Activated CD8-positive, alpha-beta T cell treated with anti-CD3 and anti-CD28 coated beads for 36 hours (primary cell): ENCODE data around the gene SULT1B1. TPM values are rescaled to one million over a fixed set of nuclear protein-coding genes. Genes with fewer than 3 reads are reported as not detected.

ENCODE experiments used
- ATAC-seq: fragments of 200-7000 bp; cut with Tn5 transposase; one replicate; pipeline ENCODE4 v1.10.0; 2021; ENCODE audit warnings: mild to moderate bottlenecking, moderate library complexity
- CTCF ChIA-PET: fragments of 350-600 bp; sonication (Branson Sonifier 250); formaldehyde crosslinking; loops from one replicate; lab custom pipeline; 2021; ENCODE audit warnings: antibody characterized with exemption; lab: Charles Lee
- POLR2A ChIA-PET: fragments of 350-600 bp; sonication (Branson Sonifier 250); formaldehyde crosslinking; loops from one replicate; lab custom pipeline; 2021; ENCODE audit warnings: antibody characterized with exemption; lab: Charles Lee
- DNase-seq: peaks from one replicate; pipeline ENCODE4 v3.0.0-alpha.2; 2020
- H3K27ac Mint-ChIP-seq: one replicate; pipeline ENCODE4 v1.8.0; 2021; ENCODE audit warnings: mild to moderate bottlenecking, mixed read lengths
- H3K27me3 Mint-ChIP-seq: one replicate; pipeline ENCODE4 v1.8.0; 2021; ENCODE audit warnings: mixed read lengths
- H3K36me3 Mint-ChIP-seq: one replicate; pipeline ENCODE4 v1.8.0; 2021; ENCODE audit warnings: low read depth, mixed read lengths
- H3K4me1 Mint-ChIP-seq: one replicate; pipeline ENCODE4 v1.8.0; 2021; ENCODE audit warnings: low read depth, mixed read lengths
- H3K4me3 Mint-ChIP-seq: one replicate; pipeline ENCODE4 v1.8.0; 2021; ENCODE audit warnings: mild to moderate bottlenecking, moderate library complexity, mixed read lengths
- H3K9me3 Mint-ChIP-seq: one replicate; pipeline ENCODE4 v1.8.0; 2021; ENCODE audit warnings: mixed read lengths
- intact Hi-C: fragments of 100-400 bp; cut with micrococcal nuclease; formaldehyde crosslinking; loops from one replicate; pipeline ENCODE4 v1.10.0; 2022
- total RNA-seq, 2 experiments: library from RNA; stranded (reverse); gene quantifications; one replicate each; pipeline ENCODE4 v1.2.3, GENCODE V29; 2021
- TF ChIP-seq, protein P1 (sequence below): fragments of 200-600 bp; IDR thresholded peaks from one replicate; pipeline ENCODE4 v1.8.0; 2022; ENCODE audit warnings: antibody characterized with exemption, mild to moderate bottlenecking

Gene SULT1B1
- total RNA-seq, 2 experiments from 2014 or later, result 1.1 to 2.2 TPM

DNA sequence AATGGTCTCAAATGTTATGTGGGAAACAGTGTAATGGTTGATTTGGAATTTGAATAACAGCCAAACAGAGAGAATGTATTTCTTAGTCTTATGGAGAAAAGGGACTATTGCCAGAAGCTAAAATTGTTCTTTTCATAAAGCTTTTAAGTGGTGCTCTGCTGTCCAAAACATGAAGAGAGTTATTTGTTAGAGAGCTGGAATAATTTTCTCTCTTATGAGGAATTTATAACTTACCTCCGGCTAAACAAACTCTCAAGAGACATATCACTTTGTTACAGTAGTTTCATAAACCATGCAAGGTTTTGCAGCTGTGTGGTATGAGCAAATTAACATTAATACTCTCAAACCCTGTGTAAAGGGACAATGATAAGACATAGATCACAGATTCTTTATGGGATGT is 28.6 kb downstream of the SULT1B1 start:
- DNase-seq (no peak), ATAC-seq (no peak)
- Mint-ChIP-seq H3K9me3 (no peaks in the 10 kb centered on the region), H3K4me1 (no peaks in the 10 kb centered on the region), H3K27ac (no peak overlapping the region), H3K4me3 (no peak overlapping the region), H3K36me3 (no peaks in the 10 kb centered on the region), H3K27me3 (no peaks in the 10 kb centered on the region)
- intact Hi-C loops, result no loop called here
- TF ChIP-seq, protein P1, sequence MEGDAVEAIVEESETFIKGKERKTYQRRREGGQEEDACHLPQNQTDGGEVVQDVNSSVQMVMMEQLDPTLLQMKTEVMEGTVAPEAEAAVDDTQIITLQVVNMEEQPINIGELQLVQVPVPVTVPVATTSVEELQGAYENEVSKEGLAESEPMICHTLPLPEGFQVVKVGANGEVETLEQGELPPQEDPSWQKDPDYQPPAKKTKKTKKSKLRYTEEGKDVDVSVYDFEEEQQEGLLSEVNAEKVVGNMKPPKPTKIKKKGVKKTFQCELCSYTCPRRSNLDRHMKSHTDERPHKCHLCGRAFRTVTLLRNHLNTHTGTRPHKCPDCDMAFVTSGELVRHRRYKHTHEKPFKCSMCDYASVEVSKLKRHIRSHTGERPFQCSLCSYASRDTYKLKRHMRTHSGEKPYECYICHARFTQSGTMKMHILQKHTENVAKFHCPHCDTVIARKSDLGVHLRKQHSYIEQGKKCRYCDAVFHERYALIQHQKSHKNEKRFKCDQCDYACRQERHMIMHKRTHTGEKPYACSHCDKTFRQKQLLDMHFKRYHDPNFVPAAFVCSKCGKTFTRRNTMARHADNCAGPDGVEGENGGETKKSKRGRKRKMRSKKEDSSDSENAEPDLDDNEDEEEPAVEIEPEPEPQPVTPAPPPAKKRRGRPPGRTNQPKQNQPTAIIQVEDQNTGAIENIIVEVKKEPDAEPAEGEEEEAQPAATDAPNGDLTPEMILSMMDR, result no peak
- ChIA-PET CTCF (no interaction called here), POLR2A (no interaction called here)

DNA sequence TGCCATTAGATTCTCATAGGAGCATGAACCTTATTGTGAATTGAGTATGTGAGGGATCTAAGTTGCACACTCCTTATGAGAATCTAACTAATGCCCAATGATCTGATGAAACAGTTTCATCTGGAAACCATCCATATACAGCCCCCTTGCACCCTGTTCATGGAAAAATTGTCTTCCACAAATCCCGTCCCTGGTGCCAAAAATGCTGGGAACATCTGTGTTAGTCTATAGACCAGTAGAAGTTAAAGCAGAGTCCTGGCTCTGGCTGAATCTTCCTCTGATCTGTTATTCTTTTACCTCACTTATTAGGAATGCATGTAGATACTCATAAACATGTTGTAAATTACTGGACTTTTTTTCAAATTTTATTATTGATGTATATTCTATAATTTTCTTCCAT is 29.2 kb downstream of the SULT1B1 start:
- DNase-seq (no peak), ATAC-seq (no peak)
- ChIA-PET POLR2A (no interaction called here), CTCF (no interaction called here)
- Mint-ChIP-seq H3K36me3 (no peaks in the 10 kb centered on the region), H3K27ac (no peak overlapping the region), H3K4me3 (no peak overlapping the region), H3K4me1 (peaks cover 3% of the 10 kb centered on the region), H3K9me3 (no peaks in the 10 kb centered on the region), H3K27me3 (no peaks in the 10 kb centered on the region)
- TF ChIP-seq, protein P1, result no peak
- intact Hi-C loops, result no loop called here

DNA sequence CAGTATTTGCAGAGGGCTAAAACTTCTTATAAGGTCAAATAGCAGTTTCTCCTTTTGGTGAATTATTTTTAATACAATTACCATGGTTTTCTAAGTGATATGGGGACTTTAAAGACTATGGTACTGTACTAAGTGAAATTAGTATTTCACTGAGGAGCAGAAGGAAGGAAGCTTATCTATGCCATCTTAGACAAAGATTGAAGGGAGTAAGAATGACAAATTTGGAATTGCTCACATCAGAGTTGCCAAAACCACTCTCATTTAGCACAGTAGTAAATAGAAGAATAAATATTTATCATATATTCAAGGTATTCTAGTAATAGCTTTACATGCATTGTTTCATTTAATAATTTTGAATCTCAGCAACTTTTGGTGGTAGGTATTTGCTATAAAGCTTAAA is 30.4 kb downstream of the SULT1B1 start:
- TF ChIP-seq, protein P1, result no peak
- Mint-ChIP-seq H3K4me1 (peaks cover 3% of the 10 kb centered on the region), H3K27ac (no peak overlapping the region), H3K36me3 (peaks cover 3% of the 10 kb centered on the region), H3K27me3 (no peaks in the 10 kb centered on the region), H3K9me3 (no peaks in the 10 kb centered on the region), H3K4me3 (no peak overlapping the region)
- DNase-seq (no peak), ATAC-seq (no peak)
- ChIA-PET CTCF (no interaction called here), POLR2A (no interaction called here)
- intact Hi-C loops, result no loop called here

DNA sequence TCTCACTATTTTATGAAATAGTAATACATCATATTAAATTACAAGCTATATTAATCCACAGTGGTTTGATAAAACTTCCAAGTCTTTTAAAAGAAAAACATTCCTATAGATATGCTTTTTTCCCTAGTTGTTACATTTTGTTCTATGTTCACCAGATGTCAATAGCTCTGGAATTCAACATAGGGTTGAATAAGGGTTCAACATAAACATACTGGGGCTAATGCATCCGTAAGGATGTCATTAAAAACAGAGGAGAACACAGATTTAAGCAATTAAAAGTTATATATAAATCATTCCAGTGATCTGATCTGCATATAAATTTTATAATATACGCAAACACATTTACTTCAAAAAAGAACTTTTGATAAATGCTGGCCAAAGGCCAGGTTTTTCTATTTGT is 32.5 kb downstream of the SULT1B1 start:
- Mint-ChIP-seq H3K4me3 (no peak overlapping the region), H3K4me1 (peaks cover 3% of the 10 kb centered on the region), H3K9me3 (no peaks in the 10 kb centered on the region), H3K27ac (no peak overlapping the region), H3K27me3 (no peaks in the 10 kb centered on the region), H3K36me3 (peaks cover 7% of the 10 kb centered on the region)
- ChIA-PET POLR2A (no interaction called here), CTCF (no interaction called here)
- intact Hi-C loops, result no loop called here
- ATAC-seq, result no peak
- TF ChIP-seq, protein P1, result no peak
- no peak for DNase-seq

DNA sequence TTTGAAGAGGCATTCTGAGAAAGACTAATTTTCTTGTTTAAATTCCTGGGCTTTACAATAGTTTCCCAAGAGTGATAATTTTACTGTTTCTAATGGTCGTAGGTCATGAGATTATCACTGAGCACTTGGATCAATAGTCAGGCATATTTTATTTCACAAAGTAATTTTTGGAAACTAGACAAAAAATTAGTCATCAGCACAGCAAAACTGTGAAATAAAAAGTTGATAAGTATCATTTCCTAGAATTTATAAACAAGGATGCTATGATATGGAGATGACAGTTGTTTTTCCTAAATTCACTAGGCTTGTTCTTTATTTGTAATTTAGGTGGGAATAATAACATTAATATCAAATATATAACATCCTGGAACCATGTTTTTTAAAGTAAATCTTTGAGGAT is 33.0 kb downstream of the SULT1B1 start:
- ChIA-PET POLR2A (no interaction called here), CTCF (no interaction called here)
- DNase-seq, result no peak
- peaks cover 3% of the 10 kb centered on the region for H3K4me1 Mint-ChIP-seq
- intact Hi-C loops, result no loop called here
- TF ChIP-seq, protein P1, result no peak
- H3K9me3 Mint-ChIP-seq, result no peaks in the 10 kb centered on the region
- no peak overlapping the region for H3K4me3 Mint-ChIP-seq
- peaks cover 7% of the 10 kb centered on the region for H3K36me3 Mint-ChIP-seq
- no peak for ATAC-seq
- H3K27ac Mint-ChIP-seq, result no peak overlapping the region
- no peaks in the 10 kb centered on the region for H3K27me3 Mint-ChIP-seq
